ENCODE data around the gene CERS1.
"Not testable (repeated sequence)": the region's sequence is repeated elsewhere in the genome, so short reads cannot be mapped to it uniquely, and the experiment has no call there.

The CERS1 gene

GRCh38 chr19:18917593-18917992 lies 21.6 kb upstream of the CERS1 start:
- DNase-seq = not testable (repeated sequence)

GRCh38 chr19:18915639-18916038 lies 19.7 kb upstream of the CERS1 start:
- DNase-seq = peak; percentile 16

GRCh38 chr19:18913466-18913865 lies 17.5 kb upstream of the CERS1 start:
- DNase-seq = no peak

DNA sequence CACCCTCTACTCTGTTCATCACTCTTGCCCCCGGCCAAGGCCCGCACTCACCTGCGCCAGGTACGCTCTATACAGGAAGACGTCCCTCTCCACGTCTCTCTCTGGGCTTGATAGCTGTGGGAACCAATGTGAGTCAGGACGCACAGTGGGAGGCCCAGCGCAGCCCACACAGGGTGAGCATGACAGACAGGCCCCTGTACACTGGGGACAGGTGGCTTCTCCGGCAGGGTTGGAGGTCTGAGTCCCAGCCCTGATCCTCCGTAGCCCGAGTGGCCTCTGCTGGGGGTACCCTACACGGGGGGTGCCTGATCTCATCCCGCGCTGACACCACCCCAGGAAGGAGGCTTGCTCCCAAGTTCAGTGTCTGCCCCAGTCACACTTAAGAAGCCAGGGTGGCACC lies 17.0 kb upstream of the CERS1 start:
- no peak for DNase-seq

DNA sequence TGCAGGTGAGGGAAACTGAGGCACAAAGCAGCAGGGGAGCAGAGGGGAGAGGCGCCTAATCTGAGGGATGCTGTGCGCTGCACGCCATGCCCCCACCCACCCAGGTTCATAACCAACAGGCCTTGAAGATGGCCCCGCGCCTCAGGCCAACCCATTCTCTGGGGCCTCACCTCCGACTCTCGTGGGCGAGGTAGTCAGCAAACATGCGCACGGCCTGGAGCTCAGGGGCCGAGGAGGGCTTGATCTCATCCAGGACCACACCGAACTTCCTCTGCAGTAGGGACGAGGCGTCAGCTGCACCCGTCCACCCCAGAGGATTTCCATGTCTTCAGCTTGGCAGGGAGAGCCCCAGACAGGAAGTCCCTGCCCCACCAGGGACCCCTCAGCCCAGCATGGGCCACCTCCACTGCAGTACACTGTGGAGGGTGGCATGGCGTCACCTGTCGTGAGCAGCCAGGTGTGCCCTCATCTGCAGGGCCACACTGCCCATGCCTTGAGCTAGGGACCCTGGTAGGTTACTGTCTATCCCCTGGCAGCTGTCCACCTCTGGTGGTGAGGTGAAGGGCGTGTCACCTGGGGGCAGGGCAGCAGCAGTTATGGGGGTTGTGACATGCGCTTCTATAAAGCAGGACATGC lies 15.0 kb upstream of the CERS1 start:
- DNase-seq = no peak

DNA sequence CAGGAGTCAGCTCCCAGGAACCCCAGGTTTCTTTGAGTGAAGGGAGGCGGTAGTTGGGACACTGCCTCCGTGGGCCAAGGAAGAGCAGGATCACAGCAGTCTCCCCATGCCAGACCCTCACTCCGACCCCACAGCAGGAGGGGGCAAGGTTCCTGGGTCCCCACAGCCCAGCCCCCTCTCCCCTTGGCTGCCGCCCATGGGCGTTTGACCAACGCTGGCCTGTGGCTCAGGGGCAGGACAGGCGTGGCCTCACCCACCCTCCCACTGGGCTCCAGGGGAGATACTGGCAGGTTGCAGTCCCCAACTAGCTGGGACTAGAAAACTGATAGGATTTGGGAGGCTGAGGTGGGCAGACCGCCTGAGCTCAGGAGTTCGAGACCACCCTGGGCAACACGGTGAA lies 14.1 kb upstream of the CERS1 start:
- DNase-seq = no peak

DNA sequence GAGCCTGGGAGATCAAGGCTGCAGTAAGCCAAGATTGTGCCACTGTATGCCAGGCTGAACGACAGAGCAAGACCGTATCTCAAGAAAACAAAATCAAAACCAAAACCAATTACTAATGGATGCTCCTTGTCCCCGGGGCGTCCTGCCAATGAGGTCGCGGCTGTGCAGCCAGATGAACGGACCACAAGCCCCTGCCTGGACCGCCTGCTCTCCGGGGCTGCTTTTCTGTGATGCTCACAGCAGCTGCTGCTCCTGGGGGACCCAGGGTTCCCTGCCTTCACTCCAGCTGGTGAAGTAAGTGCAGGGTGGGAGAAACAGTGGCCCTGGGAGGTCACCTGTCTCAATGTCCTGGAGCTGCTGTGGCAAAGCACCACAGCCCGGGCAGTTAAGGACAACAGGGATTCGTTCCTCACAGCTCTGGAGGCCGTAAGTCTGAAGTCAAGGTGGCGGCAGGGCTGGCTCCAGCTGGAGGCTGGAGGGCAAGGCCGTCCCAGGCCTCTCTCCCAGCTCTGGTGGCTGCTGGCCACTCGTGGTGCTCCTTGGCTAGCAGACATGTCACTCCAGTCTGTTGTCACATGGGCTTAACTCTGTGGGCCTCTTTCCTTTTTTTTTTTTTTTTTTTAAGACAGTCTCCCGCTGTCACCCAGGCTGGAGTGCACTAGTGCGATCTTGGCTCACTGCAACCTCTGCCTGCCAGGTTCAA lies 13.1 kb upstream of the CERS1 start:
- no peak for DNase-seq

- DNase-seq = no peak
Measured at GRCh38 chr19:18906605-18907519, 10.9 kb upstream of the CERS1 start.

DNA sequence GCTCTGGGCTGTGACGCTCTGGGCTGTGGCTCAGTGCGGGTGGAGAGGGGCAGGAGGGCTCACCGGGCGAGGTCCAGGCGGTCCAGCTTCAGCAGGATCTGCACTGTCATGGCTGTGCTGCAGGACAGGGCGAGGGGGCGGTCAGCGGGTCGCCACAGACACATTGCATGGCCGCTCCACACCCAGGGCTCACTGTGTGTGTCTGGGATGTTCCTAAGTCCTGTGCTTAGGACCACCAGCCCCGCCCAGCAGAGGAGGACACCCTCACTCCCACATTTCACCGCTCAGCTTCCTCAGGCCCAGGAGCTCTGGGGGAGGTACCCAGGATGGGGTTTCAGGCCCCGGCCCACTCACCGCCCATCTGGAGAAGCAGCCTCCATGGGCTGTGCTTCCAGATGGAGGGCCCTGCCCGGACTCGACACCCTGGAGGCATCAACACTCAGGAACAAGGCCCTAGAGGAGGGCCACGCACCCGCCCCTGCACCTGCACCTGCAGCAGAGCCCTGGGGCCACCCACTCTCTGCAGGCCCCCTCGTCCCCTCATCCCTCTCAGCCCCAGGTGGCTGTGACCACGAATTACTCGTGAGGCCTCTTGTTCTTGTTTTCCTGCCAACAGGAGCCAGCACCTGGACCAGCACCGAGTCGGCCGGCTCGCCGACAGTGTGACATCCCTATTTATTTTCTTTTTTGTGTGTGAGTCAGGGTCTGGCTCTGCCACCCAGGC lies 9.7 kb upstream of the CERS1 start:
- no peak for DNase-seq

- DNase-seq = no peak
Measured at GRCh38 chr19:18905058-18905456, 9.1 kb upstream of the CERS1 start.

GRCh38 chr19:18904334-18905057 lies 8.5 kb upstream of the CERS1 start:
- DNase-seq = no peak

DNA sequence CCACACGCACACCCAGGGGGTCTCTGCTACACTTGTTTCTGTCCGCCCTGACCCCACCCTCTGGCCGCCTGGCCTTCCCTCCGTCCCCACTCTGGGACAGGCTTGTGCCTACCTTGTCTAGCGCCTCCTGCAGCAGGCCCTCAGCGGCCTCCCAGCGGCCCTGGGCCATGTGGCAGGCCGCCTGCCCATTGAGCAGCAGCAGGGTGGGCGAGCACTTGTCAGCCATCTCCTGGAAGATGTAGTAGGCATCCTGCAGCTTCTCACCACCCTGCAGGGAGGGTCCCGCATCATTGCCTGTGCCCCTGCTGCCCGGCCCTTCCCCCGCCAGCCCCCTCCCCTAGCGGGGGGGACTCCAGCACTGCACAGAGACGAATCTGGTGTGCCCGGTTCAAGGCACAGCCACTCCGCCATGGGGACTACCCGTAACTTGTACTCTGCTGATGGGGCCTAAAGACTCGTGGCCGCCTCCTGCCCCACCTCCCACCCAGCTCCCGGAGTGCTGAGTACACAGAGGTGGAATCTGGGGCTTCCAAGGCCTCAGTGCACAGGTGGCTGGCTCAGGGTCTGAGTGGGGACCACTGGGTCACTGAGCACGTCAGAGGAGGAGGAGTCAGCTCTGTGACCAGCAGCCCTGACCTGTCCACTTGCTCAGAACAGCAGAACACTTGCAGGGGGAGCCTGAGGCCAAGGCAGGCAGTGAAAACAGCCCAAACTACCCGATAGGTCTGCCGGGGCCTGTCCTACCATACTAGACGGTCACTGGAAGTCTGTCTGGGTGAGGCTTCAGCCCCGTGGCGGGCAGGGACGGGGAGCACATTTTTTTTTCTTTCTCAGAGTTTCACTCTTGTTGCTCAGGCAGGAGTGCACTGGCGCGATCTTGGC lies 7.4 kb upstream of the CERS1 start:
- DNase-seq = no peak

DNA sequence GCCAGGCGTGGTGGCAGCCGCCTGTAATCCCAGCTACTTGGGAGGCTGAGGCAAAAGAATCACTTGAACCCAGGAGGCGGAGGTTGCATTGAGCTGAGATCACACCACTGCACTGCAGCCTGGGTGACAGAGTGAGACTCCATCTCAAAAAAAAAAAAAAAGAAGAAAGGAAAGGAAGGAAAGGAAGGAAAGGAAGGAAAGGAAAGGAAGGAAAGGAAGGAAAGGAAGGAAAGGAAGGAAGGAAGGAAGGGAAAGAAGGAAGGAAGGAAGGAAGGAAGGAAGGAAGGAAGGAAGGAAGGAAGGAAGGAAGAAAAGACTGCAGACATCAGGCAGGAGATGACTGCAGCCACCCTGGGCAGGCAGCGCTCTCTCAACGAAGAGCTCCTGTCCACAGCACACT lies 6.6 kb upstream of the CERS1 start:
- DNase-seq = not testable (repeated sequence)

- no peak for DNase-seq
Measured at GRCh38 chr19:18901491-18901890, 5.5 kb upstream of the CERS1 start.

DNA sequence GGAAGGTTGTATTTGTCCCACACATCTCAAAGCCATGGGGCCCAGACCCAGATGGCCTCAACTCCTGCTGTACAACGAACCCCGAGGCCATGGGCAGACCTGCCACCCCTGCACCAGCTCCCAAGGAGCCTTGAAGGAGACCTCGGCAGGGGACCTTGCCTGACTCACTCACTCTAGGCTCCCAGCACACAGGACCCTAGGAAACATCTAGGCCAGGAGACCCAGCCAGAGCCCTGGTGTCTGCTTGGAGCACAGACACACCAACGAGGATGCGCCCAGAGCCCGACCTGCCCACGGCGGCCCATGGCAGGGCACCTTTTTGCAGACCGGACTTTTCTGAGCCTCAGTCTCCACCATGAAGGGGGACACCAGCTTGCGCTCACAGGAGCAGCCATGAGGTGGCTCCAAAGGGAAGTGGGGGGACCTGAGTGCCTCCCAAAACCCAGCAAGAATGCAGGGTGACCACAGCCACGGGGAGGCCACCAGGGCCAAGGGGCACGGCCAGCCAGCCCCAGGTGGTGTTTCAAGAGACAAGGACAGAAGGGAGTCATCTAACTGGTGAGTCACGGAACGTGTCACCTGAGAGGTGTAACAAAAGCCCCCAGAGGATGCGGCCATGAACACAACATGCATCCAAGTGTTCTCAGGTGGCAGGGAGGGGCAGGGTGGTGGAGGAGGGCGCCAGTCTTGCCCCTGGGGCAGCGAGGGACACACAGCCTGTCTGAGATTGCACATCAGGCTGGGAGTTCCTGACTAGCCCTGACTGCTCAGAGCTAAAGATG lies 4.9 kb upstream of the CERS1 start:
- DNase-seq = no peak

DNA sequence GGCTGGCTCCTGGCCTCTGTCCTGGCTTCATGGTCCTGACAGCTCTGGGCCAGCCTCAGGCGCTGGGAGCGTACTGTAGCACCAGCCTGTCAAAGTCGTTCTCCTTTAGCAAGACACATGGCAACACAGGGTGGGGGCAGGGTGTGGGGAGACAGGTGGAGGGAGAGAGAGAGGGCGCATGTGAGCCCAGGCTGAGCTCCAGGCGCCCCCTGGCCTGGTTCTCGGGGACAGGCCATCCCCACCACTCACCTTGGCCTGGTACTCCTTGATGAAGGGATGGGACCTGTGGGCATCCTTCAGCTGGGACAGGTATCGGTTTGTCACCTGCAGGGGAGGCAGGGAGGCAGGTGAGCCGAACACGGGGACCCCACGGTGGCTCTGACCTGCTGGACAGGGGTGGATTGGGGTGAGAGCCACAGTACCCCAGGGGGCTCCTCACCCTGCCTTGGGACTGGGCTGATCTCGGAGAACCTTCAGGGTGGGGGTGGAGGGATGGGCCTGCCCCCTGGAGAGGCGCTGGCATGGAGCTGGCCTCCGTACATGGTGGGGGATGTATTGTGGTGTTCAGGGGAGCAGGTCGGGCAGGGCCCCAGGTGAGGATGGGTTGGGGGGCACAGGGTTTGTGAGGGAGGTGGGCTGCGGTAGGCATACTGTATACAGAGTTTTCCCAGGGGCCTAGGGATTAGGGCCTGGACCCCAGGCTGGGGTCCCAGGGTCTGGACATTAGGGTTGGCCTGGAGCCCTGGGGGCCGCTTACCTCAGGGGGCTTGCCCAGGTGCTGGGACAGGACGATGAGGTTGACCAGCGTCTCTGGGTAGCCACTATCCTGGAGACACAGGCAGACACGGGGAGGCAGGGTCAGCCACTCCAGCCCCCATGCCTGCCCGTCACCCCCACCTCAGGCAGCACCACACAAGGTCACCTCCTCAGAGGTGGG lies 3.9 kb upstream of the CERS1 start:
- no peak for DNase-seq

DNA sequence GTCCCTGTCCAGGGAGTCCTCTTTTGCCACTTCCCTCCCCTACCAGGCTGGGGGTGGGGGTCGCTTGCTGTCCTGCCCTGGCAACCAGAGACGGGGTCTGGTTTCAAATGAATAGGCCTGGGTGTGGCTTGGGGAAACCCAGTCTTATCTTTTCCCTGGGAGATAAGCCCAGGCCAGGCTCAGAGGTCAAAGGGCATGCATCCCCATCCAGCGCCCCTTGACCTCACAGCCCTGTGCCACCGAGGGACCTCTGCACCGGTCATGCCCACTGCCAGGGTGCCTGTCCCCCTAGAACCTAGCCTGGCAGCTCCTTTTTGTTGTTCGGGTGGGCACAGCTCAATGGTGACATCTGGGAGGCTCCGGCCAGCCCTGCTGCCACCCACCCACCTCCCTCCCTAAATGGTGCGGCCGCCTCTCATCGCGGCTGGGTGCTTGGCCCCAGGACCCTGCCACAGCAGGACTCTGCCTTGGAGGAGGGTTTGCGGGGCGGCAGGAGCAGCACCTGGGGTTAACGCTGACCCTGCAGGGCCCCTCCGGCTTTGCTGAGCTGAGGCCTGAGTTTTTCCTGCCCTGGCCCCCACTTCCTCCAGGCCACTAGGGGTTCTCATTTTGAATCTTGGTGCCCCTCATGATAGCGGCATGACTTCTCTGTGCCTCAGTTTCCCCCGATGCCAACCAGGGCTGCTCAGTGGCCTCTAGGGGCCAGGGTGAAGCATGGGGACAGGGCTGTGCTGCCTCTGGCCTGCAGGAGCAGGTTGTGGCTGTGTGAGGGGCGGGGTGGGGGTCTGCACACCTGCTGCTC lies 2.9 kb upstream of the CERS1 start:
- DNase-seq = no peak

DNA sequence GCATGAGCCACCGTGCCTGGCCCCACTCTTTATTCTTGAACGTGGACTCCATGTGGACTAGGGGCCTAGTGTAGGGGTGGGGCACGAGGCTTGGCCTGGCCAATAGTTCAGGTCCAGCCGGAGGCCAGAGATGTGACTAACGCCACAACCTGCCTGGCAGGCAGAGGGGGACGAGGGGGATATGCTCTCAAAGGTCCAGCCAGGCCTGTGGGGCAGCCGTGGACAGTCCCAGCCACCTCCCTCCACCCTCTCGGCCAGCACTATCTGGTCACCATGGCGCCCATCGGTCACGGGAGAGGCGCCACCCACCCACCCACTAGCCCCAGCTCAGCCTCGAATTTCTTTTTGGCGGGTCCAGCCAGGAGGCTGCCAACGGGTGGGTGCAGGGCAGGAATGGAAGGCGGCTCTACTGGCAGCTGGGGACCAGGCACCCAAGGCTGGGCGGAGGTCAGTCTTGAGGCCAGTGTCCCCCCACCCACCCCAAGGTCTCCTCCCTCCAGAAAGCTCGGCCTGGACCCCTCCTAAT lies 2.2 kb upstream of the CERS1 start:
- no peak for DNase-seq

Data from stimulated activated naive CD4-positive, alpha-beta T cell treated with Interleukin-2 at 50 U/mL for 16 hours (primary cell).